Tibial nerve (tissue), 3 donors: ENCODE measurements around the gene LRRC74A.

Source experiments
- POLR2A ChIP-seq, 2 donors: fragments of 450-650 bp; IDR thresholded peaks; one replicate each; pipeline ENCODE4 v1.6.1; 2017; ENCODE audit warnings: antibody characterized with exemption in 2 of 2, mild to moderate bottlenecking in 2 of 2, moderate library complexity in 2 of 2
- TF ChIP-seq, protein P1 (sequence below), 5 experiments: fragments of 200-600 bp in 3 of 5; fragments of 450-650 bp in 2 of 5; sonication (generic) in 3 of 5; IDR thresholded peaks; one replicate each; pipeline ENCODE4 v1.5.1; 2016 to 2019; ENCODE audit warnings: antibody characterized with exemption in 5 of 5, mild to moderate bottlenecking in 3 of 5, moderate library complexity in 2 of 5

DNA sequence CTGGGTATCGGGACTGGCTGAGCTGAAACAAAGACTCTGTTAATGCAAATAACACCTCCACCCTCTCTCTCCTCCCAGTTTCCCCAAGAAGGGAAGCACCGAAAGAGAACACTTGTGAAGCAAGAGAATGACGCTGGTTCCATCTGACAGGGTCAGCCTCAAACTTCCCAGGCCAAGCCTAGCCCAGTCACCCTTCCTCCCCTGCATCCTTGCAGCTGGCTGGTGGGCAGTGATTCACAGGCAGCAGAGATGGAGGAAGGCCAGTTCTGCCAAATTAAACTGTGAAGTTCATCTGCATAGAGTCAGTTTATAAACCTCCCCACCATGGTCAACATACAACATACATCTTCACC lies 2.8 kb downstream of the LRRC74A start:
- TF ChIP-seq, protein P1, sequence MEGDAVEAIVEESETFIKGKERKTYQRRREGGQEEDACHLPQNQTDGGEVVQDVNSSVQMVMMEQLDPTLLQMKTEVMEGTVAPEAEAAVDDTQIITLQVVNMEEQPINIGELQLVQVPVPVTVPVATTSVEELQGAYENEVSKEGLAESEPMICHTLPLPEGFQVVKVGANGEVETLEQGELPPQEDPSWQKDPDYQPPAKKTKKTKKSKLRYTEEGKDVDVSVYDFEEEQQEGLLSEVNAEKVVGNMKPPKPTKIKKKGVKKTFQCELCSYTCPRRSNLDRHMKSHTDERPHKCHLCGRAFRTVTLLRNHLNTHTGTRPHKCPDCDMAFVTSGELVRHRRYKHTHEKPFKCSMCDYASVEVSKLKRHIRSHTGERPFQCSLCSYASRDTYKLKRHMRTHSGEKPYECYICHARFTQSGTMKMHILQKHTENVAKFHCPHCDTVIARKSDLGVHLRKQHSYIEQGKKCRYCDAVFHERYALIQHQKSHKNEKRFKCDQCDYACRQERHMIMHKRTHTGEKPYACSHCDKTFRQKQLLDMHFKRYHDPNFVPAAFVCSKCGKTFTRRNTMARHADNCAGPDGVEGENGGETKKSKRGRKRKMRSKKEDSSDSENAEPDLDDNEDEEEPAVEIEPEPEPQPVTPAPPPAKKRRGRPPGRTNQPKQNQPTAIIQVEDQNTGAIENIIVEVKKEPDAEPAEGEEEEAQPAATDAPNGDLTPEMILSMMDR (IDR thresholded peaks at IDR 0.05), result no peak
- TF ChIP-seq POLR2A (IDR thresholded peaks at IDR 0.05), result no peak
